HG02610 (cell line): ENCODE measurements around the gene DNASE1L3.

ENCODE experiments used
- ATAC-seq: cut with Tn5 transposase; IDR thresholded peaks from one replicate; pipeline ENCODE4 v1.9.1; 2021; ENCODE audit warnings: mild to moderate bottlenecking, moderate library complexity; ENCODE audit not compliant: unreplicated experiment

Gene DNASE1L3

GRCh38 chr3:58180099-58180880 lies 30.5 kb downstream of the DNASE1L3 start:
- ATAC-seq = no peak

- ATAC-seq = no peak
These were observed 31.3 kb downstream of the DNASE1L3 start for GRCh38 chr3:58179235-58180098.

GRCh38 chr3:58178528-58179234 lies 32.1 kb downstream of the DNASE1L3 start:
- ATAC-seq = no peak

GRCh38 chr3:58177747-58178527 lies 32.8 kb downstream of the DNASE1L3 start:
- ATAC-seq = no peak

GRCh38 chr3:58176827-58177489 lies 33.8 kb downstream of the DNASE1L3 start:
- ATAC-seq = no peak

- no peak for ATAC-seq
These were observed 34.6 kb downstream of the DNASE1L3 start for GRCh38 chr3:58176185-58176530.

GRCh38 chr3:58175437-58176184 lies 35.2 kb downstream of the DNASE1L3 start:
- ATAC-seq = no peak

GRCh38 chr3:58175187-58175436 lies 35.7 kb downstream of the DNASE1L3 start:
- ATAC-seq = no peak

GRCh38 chr3:58173669-58174398 lies 36.9 kb downstream of the DNASE1L3 start:
- no peak for ATAC-seq

- ATAC-seq = no peak
These were observed 37.6 kb downstream of the DNASE1L3 start for GRCh38 chr3:58173029-58173668.

GRCh38 chr3:58171126-58171525 lies 39.6 kb downstream of the DNASE1L3 start:
- no peak for ATAC-seq

GRCh38 chr3:58170376-58170775 lies 40.4 kb downstream of the DNASE1L3 start:
- ATAC-seq = no peak

GRCh38 chr3:58169371-58169770 lies 41.4 kb downstream of the DNASE1L3 start:
- ATAC-seq = no peak

GRCh38 chr3:58168498-58168897 lies 42.3 kb downstream of the DNASE1L3 start:
- no peak for ATAC-seq

- peak; percentile 64 for ATAC-seq
These were observed 43.1 kb downstream of the DNASE1L3 start for GRCh38 chr3:58167431-58168351.

- no peak for ATAC-seq
These were observed 45.6 kb downstream of the DNASE1L3 start for GRCh38 chr3:58164906-58165821.
